GM19328 (cell line): ENCODE measurements around the gene ANXA11.
"Not testable (repeated sequence)": the region's sequence is repeated elsewhere in the genome, so short reads cannot be mapped to it uniquely, and the experiment has no call there.

Source experiments
- ATAC-seq: cut with Tn5 transposase; IDR thresholded peaks from one replicate; pipeline ENCODE4 v1.9.1; 2021; ENCODE audit warnings: mild to moderate bottlenecking, moderate library complexity; ENCODE audit not compliant: unreplicated experiment

ANXA11 gene

DNA sequence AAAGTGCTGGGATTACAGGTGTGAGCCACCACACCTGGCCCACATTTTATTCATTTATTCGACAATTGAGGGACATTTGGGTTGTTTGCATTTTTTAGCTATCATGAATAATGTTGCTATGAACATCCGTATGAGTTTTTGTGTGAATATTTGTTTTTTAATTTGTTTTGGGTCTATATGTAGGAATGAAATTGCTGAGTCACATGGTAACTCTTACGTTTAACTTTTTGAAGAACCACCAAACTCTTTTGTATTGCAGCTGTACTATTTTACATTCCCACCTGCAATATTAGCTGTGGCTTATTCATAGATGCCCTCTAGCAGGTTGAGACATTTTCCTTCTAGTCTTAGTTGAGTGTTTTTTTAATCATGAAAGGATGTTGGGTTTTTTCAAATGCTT, 58.4 kb downstream of the ANXA11 start:
- ATAC-seq = no peak

DNA sequence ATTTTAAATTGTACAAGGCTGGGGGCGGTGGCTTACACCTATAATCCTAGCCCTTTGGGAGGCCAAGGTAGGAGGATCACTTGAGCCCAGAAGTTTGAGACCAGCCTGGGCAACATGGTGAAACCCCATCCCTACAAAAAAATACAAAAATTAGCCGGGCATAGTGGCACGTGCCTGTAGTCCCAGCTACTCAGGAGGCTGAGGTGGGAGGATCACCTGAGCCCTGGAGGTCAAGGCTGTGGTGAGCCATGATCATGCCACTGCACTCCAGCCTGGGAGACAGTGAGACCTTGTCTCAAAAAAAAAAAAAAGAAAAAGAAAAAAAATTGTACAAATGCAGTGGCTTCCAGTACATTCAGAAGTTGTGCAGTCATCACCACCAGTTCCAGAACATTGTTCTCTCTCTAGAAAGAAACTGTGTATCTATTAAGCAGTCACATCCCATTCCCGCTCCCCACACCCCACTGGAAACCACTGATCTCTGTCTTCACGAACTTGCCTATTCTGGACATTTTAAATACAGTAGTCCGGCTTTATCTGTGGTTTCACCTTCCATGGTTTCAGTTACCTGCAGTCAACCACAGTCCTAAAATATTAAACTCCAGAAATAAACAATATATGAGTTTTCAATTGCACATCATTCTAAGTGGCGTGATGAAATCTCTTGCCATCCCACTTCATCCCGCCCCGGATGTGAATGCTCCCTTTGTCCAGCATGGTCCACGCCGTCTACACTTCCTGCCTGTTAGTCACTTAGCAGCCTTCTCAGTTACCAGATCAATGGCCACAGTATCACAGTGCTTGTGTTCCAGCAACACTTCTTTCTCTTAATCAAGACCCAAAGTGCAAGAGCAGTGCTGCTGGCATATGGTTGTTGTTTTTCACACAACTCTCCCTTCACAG, 59.7 kb downstream of the ANXA11 start:
- not testable (repeated sequence) for ATAC-seq

DNA sequence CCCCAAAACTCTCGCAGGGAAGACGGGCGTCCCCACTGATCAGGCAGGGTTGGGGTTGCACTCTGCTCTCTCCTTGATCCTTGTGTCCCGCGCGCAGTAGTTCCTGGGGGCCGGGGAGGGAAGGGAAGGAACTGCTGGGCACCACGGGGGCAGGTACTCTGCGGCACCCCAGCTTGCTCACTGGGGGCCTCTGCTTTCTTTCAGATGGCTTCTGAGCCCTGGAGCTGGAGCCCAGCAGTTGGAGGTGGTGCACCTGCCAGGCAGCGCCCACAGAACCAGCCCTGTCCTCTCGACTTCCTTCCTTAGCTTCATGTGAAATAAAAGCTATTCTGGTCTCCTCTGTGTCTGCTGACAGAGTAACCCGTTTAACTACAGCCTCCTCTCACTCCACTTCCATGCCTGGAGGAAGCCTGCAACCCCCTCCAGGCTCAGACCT, 60.6 kb downstream of the ANXA11 start:
- ATAC-seq = peak; percentile 36

DNA sequence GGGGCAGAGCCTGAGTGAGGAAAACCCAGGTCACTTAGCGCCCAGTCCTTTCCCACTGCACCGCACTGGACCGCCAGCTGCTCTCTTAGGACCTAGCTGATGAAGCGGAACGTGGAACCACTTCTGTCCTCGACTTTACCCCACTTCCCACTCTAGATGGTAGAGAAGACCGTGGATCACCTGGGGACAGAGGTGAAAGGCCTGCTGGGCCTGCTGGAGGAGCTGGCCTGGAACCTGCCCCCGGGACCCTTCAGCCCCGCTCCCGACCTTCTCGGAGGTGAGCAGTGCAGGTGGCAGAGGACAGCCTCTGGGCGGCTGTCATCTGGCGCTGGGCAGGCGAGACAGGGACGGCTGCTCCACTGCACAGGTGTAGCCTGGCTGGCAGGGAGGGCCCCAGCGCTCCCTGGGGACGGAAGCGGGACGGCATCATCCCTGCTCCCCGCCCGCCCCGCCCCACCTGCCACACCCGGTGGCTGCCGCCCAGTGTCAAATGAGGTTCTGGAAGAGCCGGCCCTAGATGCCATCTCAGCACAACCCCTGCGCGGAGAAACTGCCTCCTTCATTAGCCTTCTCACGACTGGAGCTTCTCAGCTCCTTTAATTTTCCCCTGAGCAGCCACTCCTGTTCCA, 61.2 kb downstream of the ANXA11 start:
- peak; percentile 42 for ATAC-seq

DNA sequence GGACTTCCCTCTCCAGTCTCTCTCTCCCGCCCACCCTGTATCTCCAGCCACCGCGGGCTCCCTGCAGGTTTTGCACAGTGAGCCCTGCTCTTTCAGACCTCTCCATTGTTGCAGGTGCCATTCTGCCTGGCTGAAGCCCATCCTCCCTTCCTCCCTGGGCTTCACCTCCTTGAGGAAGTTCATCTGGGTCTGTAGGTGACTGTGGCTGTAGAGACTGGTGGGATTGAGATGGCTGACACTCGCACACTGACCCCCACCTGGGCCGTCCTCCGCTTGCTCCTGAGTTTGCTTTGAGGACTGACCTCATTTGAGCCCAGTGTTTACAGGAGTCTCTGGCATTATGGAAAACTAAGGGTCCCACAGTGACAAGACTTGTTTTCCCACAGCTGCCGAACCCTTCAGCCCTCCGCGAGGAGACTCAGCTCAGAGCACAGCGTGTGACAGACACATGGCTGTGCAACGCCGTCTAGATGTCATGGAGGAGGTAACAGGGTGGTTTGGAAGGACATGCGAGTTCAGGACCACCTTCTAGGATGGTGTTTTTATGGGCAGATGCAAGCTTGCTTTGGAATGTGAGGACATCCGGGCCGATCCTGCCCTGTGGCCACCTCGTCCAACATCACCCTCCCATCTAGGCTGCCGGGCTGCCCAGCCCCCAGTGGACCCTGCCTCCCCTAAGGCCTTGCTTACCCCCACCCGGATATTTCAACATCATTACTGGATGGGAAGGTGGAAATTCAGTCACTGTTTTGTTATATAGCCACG, 63.5 kb downstream of the ANXA11 start:
- no peak for ATAC-seq

DNA sequence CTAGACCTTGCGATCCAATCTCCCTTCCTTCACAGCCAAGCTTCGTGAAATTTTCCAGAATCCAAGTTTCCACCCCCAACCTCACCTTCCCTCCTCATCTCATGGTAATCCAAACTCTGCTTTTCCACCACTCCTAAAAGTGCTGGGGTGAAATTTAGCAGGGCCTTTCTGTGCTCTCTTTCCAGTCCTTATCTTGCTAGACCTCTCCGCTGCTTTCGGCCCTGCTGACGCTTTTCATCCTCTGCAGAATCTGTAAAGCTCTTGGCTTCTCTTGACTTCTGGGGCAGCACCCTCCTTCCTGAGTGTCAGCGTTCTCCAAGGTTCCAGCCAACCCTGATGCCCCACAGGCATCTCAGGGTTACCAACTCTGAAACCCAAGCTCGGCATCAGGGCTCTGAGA, 65.1 kb downstream of the ANXA11 start:
- no peak for ATAC-seq

- no peak for ATAC-seq
Observed at GRCh38 chr10:80139265-80139664, 66.1 kb downstream of the ANXA11 start.

GRCh38 chr10:80137920-80138319, 67.4 kb downstream of the ANXA11 start:
- no peak for ATAC-seq

DNA sequence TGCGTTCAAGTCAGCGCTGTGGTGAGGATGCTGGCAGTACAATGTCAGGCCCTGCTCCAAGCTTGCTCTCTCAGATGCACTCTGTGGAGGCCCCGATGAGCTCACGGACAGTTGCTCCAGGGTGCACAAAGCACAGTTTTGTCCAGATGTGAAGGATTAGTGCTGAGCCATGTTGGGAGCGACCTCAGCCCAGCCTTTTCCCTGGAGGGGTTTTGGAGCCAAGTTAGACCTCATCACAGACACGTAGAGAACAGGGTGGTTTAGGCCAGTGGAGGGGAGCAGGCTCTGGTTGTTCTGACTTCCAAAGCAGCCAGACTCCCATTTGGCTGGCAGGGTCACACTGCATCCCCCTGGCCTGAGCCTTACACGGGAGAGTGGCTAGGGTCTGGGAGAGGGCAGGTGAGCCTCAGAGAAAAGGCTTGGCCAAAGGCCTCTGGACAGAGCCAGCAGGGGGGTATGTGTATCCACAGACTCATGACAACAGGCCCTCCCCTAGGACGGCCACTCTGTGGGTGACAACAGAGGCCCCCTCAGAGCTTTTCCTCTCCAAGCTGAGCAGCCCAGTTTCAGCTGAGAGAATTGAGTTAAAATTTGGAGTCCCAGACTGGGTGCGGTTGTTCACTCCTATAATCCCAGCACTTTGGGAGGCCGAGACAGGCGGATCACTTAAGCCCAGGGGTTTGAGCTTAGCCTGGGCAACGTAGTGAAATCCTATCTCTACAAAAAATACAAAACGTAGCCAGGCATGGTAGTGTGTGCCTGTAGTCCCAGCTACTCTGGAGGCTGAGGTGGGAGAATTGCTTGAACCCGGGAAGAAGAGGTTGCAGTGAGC, 68.1 kb downstream of the ANXA11 start:
- no peak for ATAC-seq

- no peak for ATAC-seq
Observed at GRCh38 chr10:80136134-80136571, 69.2 kb downstream of the ANXA11 start.

- not testable (repeated sequence) for ATAC-seq
Observed at GRCh38 chr10:80133687-80134086, 71.7 kb downstream of the ANXA11 start.

- no peak for ATAC-seq
Observed at GRCh38 chr10:80133206-80133605, 72.1 kb downstream of the ANXA11 start.

- no peak for ATAC-seq
Observed at GRCh38 chr10:80132299-80133139, 72.8 kb downstream of the ANXA11 start, which contains the start of gene PLAC9. Gene PLAC9 (plus strand): TSS chr10:80132730. CDS start chr10:80132763, 33 bp downstream.

GRCh38 chr10:80131499-80131901, 73.8 kb downstream of the ANXA11 start:
- ATAC-seq = no peak

- ATAC-seq = no peak
Observed at GRCh38 chr10:80126876-80127275, 78.5 kb downstream of the ANXA11 start.

GRCh38 chr10:80122746-80123145, 82.6 kb downstream of the ANXA11 start:
- no peak for ATAC-seq

- no peak for ATAC-seq
Observed at GRCh38 chr10:80122110-80122710, 83.1 kb downstream of the ANXA11 start.

DNA sequence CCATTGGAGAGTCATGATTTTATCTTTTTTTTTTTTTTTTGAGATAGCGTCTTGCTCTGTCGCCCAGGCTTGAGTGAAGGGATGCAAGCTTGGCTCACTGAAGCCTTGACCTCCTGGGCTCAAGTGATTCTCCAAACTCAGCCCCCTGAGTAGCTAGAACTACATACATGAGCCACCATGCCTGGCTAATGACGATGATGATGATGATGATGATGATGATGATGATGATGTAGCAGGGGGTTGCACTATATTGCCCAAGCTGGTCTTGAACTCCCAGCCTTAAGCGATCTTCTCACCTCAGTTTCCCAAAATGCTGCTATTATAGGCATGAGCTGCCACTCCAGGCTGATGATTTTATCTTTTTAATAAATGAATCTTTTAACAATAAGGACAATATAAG, 86.7 kb downstream of the ANXA11 start:
- no peak for ATAC-seq

- ATAC-seq = no peak
Observed at GRCh38 chr10:80110986-80111385, 94.4 kb downstream of the ANXA11 start.
